Tibial nerve (tissue), 4 donors: ENCODE measurements around the gene MYCBPAP. TPM values are rescaled to one million over a fixed set of nuclear protein-coding genes. Genes with fewer than 3 reads are reported as not detected.

Source experiments
- DNase-seq, 2 donors: peaks; one replicate each; pipeline ENCODE4 v3.0.0-alpha.2; 2019; ENCODE audit warnings: low spot score in 2 of 2
- H3K27ac ChIP-seq, 4 donors: fragments of 200-600 bp; sonication (generic) in 3 of 4; one replicate each; pipeline ENCODE4 v1.5.1; 2017 to 2019; ENCODE audit warnings: mild to moderate bottlenecking in 1 of 4
- H3K27me3 ChIP-seq, 2 donors: fragments of 200-600 bp; sonication (generic) in 1 of 2; one replicate each; pipeline versions ENCODE4 v1.5.1 to v1.6.0; 2017 to 2019
- H3K36me3 ChIP-seq, 3 donors: fragments of 200-600 bp; sonication (generic); one replicate each; pipeline ENCODE4 v1.5.1; 2018 to 2019
- H3K4me1 ChIP-seq, 4 donors: fragments of 200-600 bp; sonication (generic) in 3 of 4; one replicate each; pipeline ENCODE4 v1.5.1; 2017 to 2019
- H3K4me3 ChIP-seq, 4 donors: fragments of 200-600 bp; sonication (generic) in 3 of 4; one replicate each; pipeline ENCODE4 v1.5.1; 2017 to 2019; ENCODE audit warnings: mild to moderate bottlenecking in 1 of 4, moderate library complexity in 1 of 4
- H3K9me3 ChIP-seq, 4 donors: fragments of 200-600 bp; sonication (generic) in 3 of 4; one replicate each; pipeline ENCODE4 v1.5.1; 2017 to 2019
- EP300 ChIP-seq, 2 donors: sonication (generic); formaldehyde crosslinking; IDR thresholded peaks; one replicate each; pipeline ENCODE4 v1.6.1; 2017; ENCODE audit warnings: antibody characterized with exemption in 2 of 2, mild to moderate bottlenecking in 1 of 2
- POLR2A ChIP-seq, 2 donors: fragments of 450-650 bp; IDR thresholded peaks; one replicate each; pipeline ENCODE4 v1.6.1; 2017; ENCODE audit warnings: antibody characterized with exemption in 2 of 2, mild to moderate bottlenecking in 2 of 2, moderate library complexity in 2 of 2
- WGBS, 2 donors: methylation state at CpG; one replicate each; pipeline ENCODE4 v1.1.5; 2018; 5-methylcytosine and 5-hydroxymethylcytosine counted together
- total RNA-seq, 4 donors: library from RNA; depleted of rRNA; stranded (reverse); fragments of >200 nt; gene quantifications; one replicate each; pipeline ENCODE4 v1.1.0, GENCODE V29; 2016
- TF ChIP-seq, protein P1 (sequence below), 5 experiments: fragments of 200-600 bp in 3 of 5; fragments of 450-650 bp in 2 of 5; sonication (generic) in 3 of 5; IDR thresholded peaks; one replicate each; pipeline ENCODE4 v1.5.1; 2016 to 2019; ENCODE audit warnings: antibody characterized with exemption in 5 of 5, mild to moderate bottlenecking in 3 of 5, moderate library complexity in 2 of 5

The MYCBPAP gene
- total RNA-seq, 4 donors from 2014 or later: 1.2 to 6.8 (median 4.0) TPM

DNA sequence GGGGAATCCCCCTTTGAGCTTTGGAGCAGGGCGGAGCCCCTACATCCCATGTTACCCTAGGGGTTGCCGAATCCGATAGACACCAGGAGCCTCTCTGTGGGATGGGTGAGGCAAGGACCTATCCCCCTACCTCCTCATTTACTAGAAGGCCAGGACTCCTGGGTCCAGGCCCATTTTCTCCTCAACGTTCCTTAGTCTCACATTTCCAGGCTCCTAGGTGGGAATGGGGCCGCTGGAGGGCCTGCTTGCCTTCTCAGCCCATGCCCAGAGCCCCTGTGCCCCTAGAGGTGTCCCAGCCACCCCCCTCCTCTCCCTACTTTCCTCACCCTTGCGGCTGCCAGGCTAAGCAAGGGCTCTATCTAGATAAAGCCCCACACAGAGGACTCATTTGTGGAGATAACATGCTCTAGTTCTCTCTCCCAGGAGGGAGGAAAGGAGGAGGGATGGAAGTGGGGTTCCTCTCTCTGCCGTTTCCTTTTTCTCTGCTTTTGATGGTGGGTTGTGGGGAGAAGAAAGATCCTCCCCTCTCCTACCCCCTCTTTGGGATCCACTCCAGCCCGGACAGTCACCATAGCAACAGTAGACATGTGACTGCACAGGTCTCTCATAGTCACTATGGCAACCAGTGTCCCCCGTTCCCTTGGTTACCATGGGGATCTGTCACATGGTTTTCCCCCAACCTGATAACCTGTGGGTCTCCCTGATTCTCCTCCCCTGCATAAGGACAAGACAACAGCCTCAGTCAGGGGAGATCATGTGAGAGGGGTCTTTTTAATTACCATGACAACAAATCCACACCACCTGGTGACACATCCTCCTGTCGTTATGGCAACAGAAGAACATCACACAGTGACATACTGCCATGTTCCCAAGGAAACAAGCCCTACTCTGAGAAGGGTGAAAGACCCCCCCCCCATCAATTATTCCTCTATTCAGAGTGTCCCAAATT lies 57.4 kb downstream of the MYCBPAP start:
- H3K36me3 ChIP-seq: no peaks in the 10 kb centered on the region
- TF ChIP-seq EP300 (IDR thresholded peaks at IDR 0.05) (no peak), POLR2A (IDR thresholded peaks at IDR 0.05) (no peak)
- TF ChIP-seq, protein P1, sequence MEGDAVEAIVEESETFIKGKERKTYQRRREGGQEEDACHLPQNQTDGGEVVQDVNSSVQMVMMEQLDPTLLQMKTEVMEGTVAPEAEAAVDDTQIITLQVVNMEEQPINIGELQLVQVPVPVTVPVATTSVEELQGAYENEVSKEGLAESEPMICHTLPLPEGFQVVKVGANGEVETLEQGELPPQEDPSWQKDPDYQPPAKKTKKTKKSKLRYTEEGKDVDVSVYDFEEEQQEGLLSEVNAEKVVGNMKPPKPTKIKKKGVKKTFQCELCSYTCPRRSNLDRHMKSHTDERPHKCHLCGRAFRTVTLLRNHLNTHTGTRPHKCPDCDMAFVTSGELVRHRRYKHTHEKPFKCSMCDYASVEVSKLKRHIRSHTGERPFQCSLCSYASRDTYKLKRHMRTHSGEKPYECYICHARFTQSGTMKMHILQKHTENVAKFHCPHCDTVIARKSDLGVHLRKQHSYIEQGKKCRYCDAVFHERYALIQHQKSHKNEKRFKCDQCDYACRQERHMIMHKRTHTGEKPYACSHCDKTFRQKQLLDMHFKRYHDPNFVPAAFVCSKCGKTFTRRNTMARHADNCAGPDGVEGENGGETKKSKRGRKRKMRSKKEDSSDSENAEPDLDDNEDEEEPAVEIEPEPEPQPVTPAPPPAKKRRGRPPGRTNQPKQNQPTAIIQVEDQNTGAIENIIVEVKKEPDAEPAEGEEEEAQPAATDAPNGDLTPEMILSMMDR (IDR thresholded peaks at IDR 0.05): no peak
- no peak for DNase-seq
- WGBS, 2 donors: 44 to 46% methylated on average over 10 of the region's 10 CpGs
- H3K27ac ChIP-seq: no peak overlapping the region
- H3K27me3 ChIP-seq: peaks cover 3 to 58% of the 10 kb centered on the region in 2 donors
- H3K9me3 ChIP-seq: no peaks in the 10 kb centered on the region
- H3K4me1 ChIP-seq: peaks cover 0 to 46% (median 22%) of the 10 kb centered on the region in 4 donors
- H3K4me3 ChIP-seq: peak overlapping the region in 1 of 4 donors; percentile 18

DNA sequence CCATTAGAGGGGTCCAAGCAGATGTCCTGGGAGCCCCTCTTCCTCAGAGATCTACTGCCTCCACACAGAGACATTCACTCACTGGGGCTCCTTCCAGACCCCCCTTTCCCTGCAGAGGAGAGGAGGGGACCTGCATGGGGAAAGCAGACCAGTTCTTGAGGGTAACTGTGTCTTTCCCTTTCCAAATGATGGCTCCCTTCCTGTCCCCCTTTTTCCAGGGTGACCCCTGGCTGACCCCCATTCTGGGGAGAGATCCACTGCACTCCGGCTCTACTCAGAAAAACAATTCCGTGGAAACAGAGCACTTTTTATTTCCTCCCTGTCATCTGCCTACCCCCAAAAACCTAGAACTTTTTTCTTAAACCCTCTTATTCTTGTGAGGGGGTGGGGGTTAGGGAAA lies 58.6 kb downstream of the MYCBPAP start:
- 19 to 27% methylated on average over 2 of the region's 2 CpGs for WGBS, 2 donors
- TF ChIP-seq EP300 (IDR thresholded peaks at IDR 0.05) (no peak), POLR2A (IDR thresholded peaks at IDR 0.05) (no peak)
- TF ChIP-seq, protein P1 (IDR thresholded peaks at IDR 0.05): no peak
- peaks cover 0 to 46% of the 10 kb centered on the region in 2 donors for H3K27me3 ChIP-seq
- H3K9me3 ChIP-seq: no peaks in the 10 kb centered on the region
- H3K4me3 ChIP-seq: no peak overlapping the region
- H3K36me3 ChIP-seq: no peaks in the 10 kb centered on the region
- no peak overlapping the region for H3K27ac ChIP-seq
- DNase-seq: no peak
- peaks cover 0 to 34% (median 12%) of the 10 kb centered on the region in 4 donors for H3K4me1 ChIP-seq

DNA sequence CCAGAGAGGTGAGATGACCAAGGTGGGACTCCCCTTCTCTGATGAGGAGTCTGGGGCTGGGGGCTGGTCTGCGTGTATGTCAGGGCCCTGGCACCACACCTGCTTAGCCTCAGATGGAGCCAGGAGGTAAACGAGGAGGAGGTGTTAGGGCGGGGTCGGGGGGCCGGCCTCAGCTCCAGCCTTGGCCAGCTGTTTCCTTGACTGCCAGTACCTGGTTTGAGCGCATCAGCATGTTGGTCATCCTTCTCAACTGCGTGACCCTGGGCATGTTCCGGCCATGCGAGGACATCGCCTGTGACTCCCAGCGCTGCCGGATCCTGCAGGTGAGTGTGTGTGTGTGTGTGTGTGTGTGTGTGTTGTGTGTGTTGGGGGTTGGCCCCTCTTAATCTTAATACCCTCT lies 60.4 kb downstream of the MYCBPAP start:
- Histone ChIP-seq H3K27ac (no peak overlapping the region), H3K9me3 (no peaks in the 10 kb centered on the region), H3K36me3 (no peaks in the 10 kb centered on the region), H3K27me3 (peaks cover 0 to 33% of the 10 kb centered on the region in 2 donors), H3K4me1 (peaks cover 0 to 22% (median 12%) of the 10 kb centered on the region in 4 donors), H3K4me3 (no peak overlapping the region)
- TF ChIP-seq POLR2A (IDR thresholded peaks at IDR 0.05): no peak
- TF ChIP-seq, protein P1 (IDR thresholded peaks at IDR 0.05): no peak
- TF ChIP-seq EP300 (IDR thresholded peaks at IDR 0.05): no peak
- DNase-seq: no peak
- 79 to 89% methylated on average over 6 to 12 of the region's 12 CpGs for whole genome bisulfite sequencing, 2 donors

DNA sequence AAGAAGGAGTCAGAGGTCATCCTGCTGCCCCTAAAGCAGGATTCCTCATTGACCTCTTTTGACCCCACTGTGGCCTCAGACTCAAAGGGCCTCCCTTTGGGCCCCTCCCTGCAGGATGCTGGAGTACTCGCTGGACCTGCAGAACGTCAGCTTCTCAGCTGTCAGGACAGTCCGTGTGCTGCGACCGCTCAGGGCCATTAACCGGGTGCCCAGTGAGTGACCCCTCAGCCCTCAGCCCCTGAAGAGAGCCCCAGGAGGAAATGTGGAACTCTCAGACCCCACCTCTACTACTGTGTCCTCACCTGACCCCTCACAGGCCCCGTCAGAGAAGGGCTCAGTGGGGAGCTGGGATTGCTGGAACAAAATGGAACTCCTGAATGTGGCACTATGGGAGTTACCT lies 61.4 kb downstream of the MYCBPAP start:
- H3K27ac ChIP-seq: no peak overlapping the region
- 67 to 98% methylated on average over 1 to 7 of the region's 7 CpGs for WGBS, 2 donors
- H3K27me3 ChIP-seq: peaks cover 0 to 28% of the 10 kb centered on the region in 2 donors
- DNase-seq: no peak
- H3K4me1 ChIP-seq: peaks cover 0 to 12% (median 9%) of the 10 kb centered on the region in 4 donors
- TF ChIP-seq, protein P1 (IDR thresholded peaks at IDR 0.05): no peak
- TF ChIP-seq EP300 (IDR thresholded peaks at IDR 0.05) (no peak), POLR2A (IDR thresholded peaks at IDR 0.05) (no peak)
- H3K36me3 ChIP-seq: no peaks in the 10 kb centered on the region
- H3K9me3 ChIP-seq: no peaks in the 10 kb centered on the region
- no peak overlapping the region for H3K4me3 ChIP-seq

DNA sequence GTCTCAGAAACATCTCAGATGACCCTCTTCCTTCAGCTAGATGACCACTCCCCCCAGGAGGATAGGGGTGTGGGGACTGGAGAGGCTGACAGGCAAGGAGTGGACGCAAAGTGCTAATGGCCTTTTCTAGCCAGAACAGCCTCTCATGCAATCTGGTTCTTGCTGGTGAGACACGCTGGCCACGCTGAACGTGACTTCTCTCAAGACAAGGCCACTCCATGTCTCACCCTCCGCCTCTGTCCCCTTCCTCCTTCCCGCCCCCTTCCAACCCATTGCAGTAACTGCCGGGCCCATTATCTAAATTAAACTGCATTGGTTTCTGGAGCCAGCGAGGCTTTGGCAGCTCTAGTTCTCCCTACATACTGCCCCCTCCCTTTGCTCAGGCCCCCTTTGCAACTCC lies 61.8 kb downstream of the MYCBPAP start:
- TF ChIP-seq, protein P1 (IDR thresholded peaks at IDR 0.05): no peak
- TF ChIP-seq POLR2A (IDR thresholded peaks at IDR 0.05) (no peak), EP300 (IDR thresholded peaks at IDR 0.05) (no peak)
- WGBS, 2 donors: 77 to 81% methylated on average over 8 of the region's 8 CpGs
- peaks cover 0 to 24% of the 10 kb centered on the region in 2 donors for H3K27me3 ChIP-seq
- no peaks in the 10 kb centered on the region for H3K36me3 ChIP-seq
- peaks cover 0 to 8% (median 5%) of the 10 kb centered on the region in 4 donors for H3K4me1 ChIP-seq
- no peaks in the 10 kb centered on the region for H3K9me3 ChIP-seq
- DNase-seq: no peak
- H3K27ac ChIP-seq: no peak overlapping the region
- no peak overlapping the region for H3K4me3 ChIP-seq
